ENCODE results near the gene SLC12A3. TPM values are rescaled to one million over a fixed set of nuclear protein-coding genes. Genes with fewer than 3 reads are reported as not detected.
A peak's percentile ranks its signal among the peaks of the same experiment; 100 is the strongest.

The SLC12A3 gene
- total and polyA plus RNA-seq, 5 donors from 2014 or later = not detected

- H3K4me1 Mint-ChIP-seq = peaks cover 0 to 9% (median 5%) of the 10 kb centered on the region in 4 donors
- no peaks in the 10 kb centered on the region for H3K9me3 Mint-ChIP-seq
- peaks cover 6% of the 10 kb centered on the region for H3K4me1 ChIP-seq (ENCODE audit: control insufficient read depth, insufficient read depth, low read length, poor library complexity, severe bottlenecking)
- H3K36me3 Mint-ChIP-seq = no peaks in the 10 kb centered on the region
- H3K27me3 Mint-ChIP-seq = peaks cover 5% of the 10 kb centered on the region
- DNase-seq = no peak
- no peaks in the 10 kb centered on the region for H3K27me3 ChIP-seq (ENCODE audit: control insufficient read depth, insufficient read depth, low read length)
- no peak overlapping the region for H3K27ac ChIP-seq (ENCODE audit: insufficient read depth, low read length, poor library complexity, severe bottlenecking)
- H3K4me3 Mint-ChIP-seq = no peak overlapping the region
- no peak for ATAC-seq (ENCODE audit: low read depth in 2 of 2)
- H3K27ac Mint-ChIP-seq = no peak overlapping the region
- no peak overlapping the region for H3K4me3 ChIP-seq (ENCODE audit: low read depth, low read length)
- no peaks in the 10 kb centered on the region for H3K36me3 ChIP-seq (ENCODE audit: control insufficient read depth, insufficient read depth, low read length)
- H3K9me3 ChIP-seq (ENCODE audit: control insufficient read depth in 2 of 2, low read length in 2 of 2) = no peaks in the 10 kb centered on the region
Observed at GRCh38 chr16:56927471-56927870, 62.5 kb downstream of the SLC12A3 start.

DNA sequence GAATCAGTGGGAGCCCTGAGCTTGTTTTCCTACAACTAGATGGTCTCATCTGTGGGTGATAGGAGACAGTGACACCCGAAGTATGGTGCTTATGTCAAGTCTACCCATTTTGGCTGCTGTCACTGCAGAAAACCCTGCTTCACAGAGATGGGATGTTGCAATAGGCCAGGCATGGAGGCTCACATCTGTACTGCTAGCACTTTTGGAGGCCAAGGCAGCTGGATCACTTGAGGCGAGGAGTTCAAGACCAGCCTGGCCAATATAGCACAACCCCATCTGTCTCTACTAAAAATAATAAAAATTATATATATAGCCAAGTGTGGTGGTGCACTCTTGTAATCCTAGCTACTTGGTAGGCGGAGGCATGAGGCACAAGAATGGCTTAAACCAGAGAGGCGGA lies 64.6 kb downstream of the SLC12A3 start:
- Mint-ChIP-seq H3K4me1 (peaks cover 6 to 23% (median 12%) of the 10 kb centered on the region in 4 donors), H3K27ac (no peak overlapping the region), H3K36me3 (peaks cover 9% of the 10 kb centered on the region), H3K9me3 (no peaks in the 10 kb centered on the region), H3K4me3 (no peak overlapping the region), H3K27me3 (peaks cover 5% of the 10 kb centered on the region)
- H3K27ac ChIP-seq (ENCODE audit: insufficient read depth, low read length, poor library complexity, severe bottlenecking) = no peak overlapping the region
- H3K4me1 ChIP-seq (ENCODE audit: control insufficient read depth, insufficient read depth, low read length, poor library complexity, severe bottlenecking) = peaks cover 21% of the 10 kb centered on the region
- ATAC-seq (ENCODE audit: low read depth in 2 of 2) (no peak), DNase-seq (no peak)
- no peaks in the 10 kb centered on the region for H3K36me3 ChIP-seq (ENCODE audit: control insufficient read depth, insufficient read depth, low read length)
- H3K9me3 ChIP-seq (ENCODE audit: control insufficient read depth in 2 of 2, low read length in 2 of 2) = no peaks in the 10 kb centered on the region
- no peaks in the 10 kb centered on the region for H3K27me3 ChIP-seq (ENCODE audit: control insufficient read depth, insufficient read depth, low read length)
- no peak overlapping the region for H3K4me3 ChIP-seq (ENCODE audit: low read depth, low read length)

GRCh38 chr16:56930486-56931270 lies 65.7 kb downstream of the SLC12A3 start:
- H3K27ac Mint-ChIP-seq = peak overlapping the region; percentile 94 to 98 (median 95)
- H3K36me3 Mint-ChIP-seq = peaks cover 19% of the 10 kb centered on the region
- peaks cover 9% of the 10 kb centered on the region for H3K36me3 ChIP-seq (ENCODE audit: control insufficient read depth, insufficient read depth, low read length)
- ATAC-seq (ENCODE audit: low read depth in 2 of 2) = no peak
- peaks cover 15 to 33% (median 21%) of the 10 kb centered on the region in 4 donors for H3K4me1 Mint-ChIP-seq
- H3K9me3 ChIP-seq (ENCODE audit: control insufficient read depth in 2 of 2, low read length in 2 of 2) = no peaks in the 10 kb centered on the region
- H3K4me1 ChIP-seq (ENCODE audit: control insufficient read depth, insufficient read depth, low read length, poor library complexity, severe bottlenecking) = peaks cover 31% of the 10 kb centered on the region
- H3K27ac ChIP-seq (ENCODE audit: insufficient read depth, low read length, poor library complexity, severe bottlenecking) = peak overlapping the region; percentile 89
- no peaks in the 10 kb centered on the region for H3K27me3 ChIP-seq (ENCODE audit: control insufficient read depth, insufficient read depth, low read length)
- H3K4me3 ChIP-seq (ENCODE audit: low read depth, low read length) = no peak overlapping the region
- peaks cover 5% of the 10 kb centered on the region for H3K27me3 Mint-ChIP-seq
- H3K9me3 Mint-ChIP-seq = no peaks in the 10 kb centered on the region
- peak overlapping the region; percentile 54 to 99 (median 96) for H3K4me3 Mint-ChIP-seq
- no peak for DNase-seq

DNA sequence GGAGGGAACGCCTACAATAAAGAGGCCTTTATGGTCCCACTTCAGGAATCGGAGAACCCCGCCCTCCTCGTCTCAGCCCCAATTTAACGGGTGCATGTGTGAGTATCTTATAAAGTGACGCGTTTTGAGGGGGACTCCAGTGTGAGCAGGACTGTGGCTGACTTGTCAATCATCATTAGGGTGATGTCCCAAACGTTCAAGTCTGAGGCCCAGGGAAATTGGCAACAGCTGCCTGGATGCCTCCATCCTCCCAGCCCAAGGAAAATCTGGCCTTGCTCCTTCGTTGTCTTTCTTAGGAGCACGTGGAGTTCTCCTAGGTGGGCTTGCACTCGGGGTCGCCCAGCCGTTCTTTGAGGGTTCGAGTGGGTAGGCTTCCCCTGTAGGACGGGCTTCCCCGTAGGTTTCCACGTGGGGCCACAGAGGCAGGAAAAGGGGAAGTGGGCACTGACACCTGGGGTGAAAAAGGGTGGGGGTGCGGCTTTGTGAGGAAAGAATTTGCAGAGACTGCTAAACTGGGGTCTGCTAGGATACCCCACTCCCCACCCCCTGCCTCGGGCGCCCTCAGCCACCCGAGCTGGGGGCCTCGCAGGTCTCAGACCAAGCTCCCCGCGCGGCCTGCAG lies 66.4 kb downstream of the SLC12A3 start:
- ATAC-seq (ENCODE audit: low read depth in 2 of 2) (no peak), DNase-seq (no peak)
- H3K36me3 ChIP-seq (ENCODE audit: control insufficient read depth, insufficient read depth, low read length) = peaks cover 16% of the 10 kb centered on the region
- H3K4me1 ChIP-seq (ENCODE audit: control insufficient read depth, insufficient read depth, low read length, poor library complexity, severe bottlenecking) = peaks cover 38% of the 10 kb centered on the region
- H3K27ac Mint-ChIP-seq = peak overlapping the region; percentile 94 to 98 (median 95)
- peak overlapping the region; percentile 47 for H3K4me3 ChIP-seq (ENCODE audit: low read depth, low read length)
- H3K27ac ChIP-seq (ENCODE audit: insufficient read depth, low read length, poor library complexity, severe bottlenecking) = peak overlapping the region; percentile 89
- peaks cover 16 to 39% (median 26%) of the 10 kb centered on the region in 4 donors for H3K4me1 Mint-ChIP-seq
- H3K27me3 Mint-ChIP-seq = peaks cover 5% of the 10 kb centered on the region
- no peaks in the 10 kb centered on the region for H3K9me3 Mint-ChIP-seq
- peaks cover 19% of the 10 kb centered on the region for H3K36me3 Mint-ChIP-seq
- H3K9me3 ChIP-seq (ENCODE audit: control insufficient read depth in 2 of 2, low read length in 2 of 2) = no peaks in the 10 kb centered on the region
- H3K4me3 Mint-ChIP-seq = peak overlapping the region; percentile 94 to 99 (median 99)
- no peaks in the 10 kb centered on the region for H3K27me3 ChIP-seq (ENCODE audit: control insufficient read depth, insufficient read depth, low read length)

- Histone ChIP-seq H3K4me1 (ENCODE audit: control insufficient read depth, insufficient read depth, low read length, poor library complexity, severe bottlenecking) (peaks cover 44% of the 10 kb centered on the region), H3K9me3 (ENCODE audit: control insufficient read depth in 2 of 2, low read length in 2 of 2) (no peaks in the 10 kb centered on the region), H3K27me3 (ENCODE audit: control insufficient read depth, insufficient read depth, low read length) (no peaks in the 10 kb centered on the region), H3K4me3 (ENCODE audit: low read depth, low read length) (peak within 1 kb of the TSS; percentile 99), H3K27ac (ENCODE audit: insufficient read depth, low read length, poor library complexity, severe bottlenecking) (peak within 1 kb of the TSS; percentile 89), H3K36me3 (ENCODE audit: control insufficient read depth, insufficient read depth, low read length) (peaks cover 23% of the 10 kb centered on the region)
- Mint-ChIP-seq H3K9me3 (no peaks in the 10 kb centered on the region), H3K4me3 (peak within 1 kb of the TSS; percentile 94 to 99 (median 99)), H3K27ac (peak within 1 kb of the TSS; percentile 95 to 98 (median 98)), H3K36me3 (peaks cover 22% of the 10 kb centered on the region), H3K4me1 (peaks cover 21 to 46% (median 30%) of the 10 kb centered on the region in 4 donors), H3K27me3 (peaks cover 5% of the 10 kb centered on the region)
- ATAC-seq (ENCODE audit: low read depth in 2 of 2) (peak; percentile 97 to 98), DNase-seq (peak; percentile 99)
Observed at GRCh38 chr16:56931892-56932720, 67.1 kb downstream of the SLC12A3 start, which contains the start of gene HERPUD1. TSS of gene HERPUD1 (plus strand) at chr16:56932142. CDS start at chr16:56932245, 103 bp downstream.

DNA sequence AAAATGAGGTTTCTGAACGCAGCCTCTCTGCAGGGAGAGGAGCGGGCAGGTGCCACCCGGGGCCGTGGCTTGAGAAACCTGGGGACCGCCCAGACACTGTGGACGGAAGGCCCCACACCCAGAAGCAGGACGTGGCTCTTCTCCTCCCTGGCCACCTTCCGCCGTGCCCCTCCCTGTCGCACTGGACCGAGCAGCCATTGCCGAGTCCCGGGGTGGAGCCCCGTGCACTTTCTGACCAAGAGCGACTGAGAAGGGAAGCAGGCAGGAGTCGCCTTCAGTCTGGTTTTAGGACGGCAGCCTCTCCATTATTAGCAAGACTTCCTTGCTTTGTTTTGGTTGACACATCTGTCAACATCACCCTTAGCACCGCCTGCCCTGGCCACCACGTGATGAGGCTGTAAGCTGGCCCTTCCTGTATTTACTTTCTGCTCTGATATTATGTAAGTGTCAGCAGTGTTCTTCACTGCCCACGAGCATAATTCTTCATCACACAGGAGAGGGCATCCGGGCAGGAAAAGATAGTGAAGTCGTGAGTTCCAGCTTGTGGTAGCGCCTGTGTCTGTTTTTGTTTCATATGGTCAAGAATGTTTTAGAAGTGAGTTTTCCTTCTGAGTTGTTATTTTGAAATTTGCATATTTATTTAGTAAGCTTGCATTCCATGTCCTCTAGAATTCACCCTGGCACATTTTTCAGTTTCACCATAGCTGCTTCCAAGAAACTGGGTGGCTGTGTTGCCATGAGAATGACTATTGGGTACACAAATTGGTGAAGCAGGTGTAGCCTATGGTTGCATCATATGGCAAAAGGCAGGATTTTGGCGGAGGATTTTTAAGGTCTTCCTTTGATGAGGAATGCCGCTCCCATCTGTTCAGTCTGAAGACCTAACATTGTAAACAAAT lies 68.0 kb downstream of the SLC12A3 start:
- ATAC-seq (ENCODE audit: low read depth in 2 of 2) = no peak
- Histone ChIP-seq H3K36me3 (ENCODE audit: control insufficient read depth, insufficient read depth, low read length) (peaks cover 32% of the 10 kb centered on the region), H3K4me1 (ENCODE audit: control insufficient read depth, insufficient read depth, low read length, poor library complexity, severe bottlenecking) (peaks cover 51% of the 10 kb centered on the region), H3K9me3 (ENCODE audit: control insufficient read depth in 2 of 2, low read length in 2 of 2) (no peaks in the 10 kb centered on the region), H3K27ac (ENCODE audit: insufficient read depth, low read length, poor library complexity, severe bottlenecking) (peak overlapping the region; percentile 89), H3K4me3 (ENCODE audit: low read depth, low read length) (peak overlapping the region; percentile 99), H3K27me3 (ENCODE audit: control insufficient read depth, insufficient read depth, low read length) (no peaks in the 10 kb centered on the region)
- H3K4me1 Mint-ChIP-seq = peaks cover 25 to 52% (median 37%) of the 10 kb centered on the region in 4 donors
- peaks cover 5% of the 10 kb centered on the region for H3K27me3 Mint-ChIP-seq
- peak; percentile 28 to 58 (median 31) for DNase-seq
- H3K36me3 Mint-ChIP-seq = peaks cover 29% of the 10 kb centered on the region
- no peaks in the 10 kb centered on the region for H3K9me3 Mint-ChIP-seq
- peak overlapping the region; percentile 94 to 99 (median 99) for H3K4me3 Mint-ChIP-seq
- H3K27ac Mint-ChIP-seq = peak overlapping the region; percentile 95 to 98 (median 98)

All from CD4-positive, CD25-positive, alpha-beta regulatory T cell (primary cell).